Brain pericyte (primary cell): ENCODE results near the gene PCGF3.
"Not testable (repeated sequence)": the region's sequence is repeated elsewhere in the genome, so short reads cannot be mapped to it uniquely, and the experiment has no call there.

Experiments
- DNase-seq: peaks from one replicate; pipeline ENCODE4 v3.0.0-alpha.2; 2012; ENCODE audit warnings: low read depth, low spot score

The PCGF3 gene

DNA sequence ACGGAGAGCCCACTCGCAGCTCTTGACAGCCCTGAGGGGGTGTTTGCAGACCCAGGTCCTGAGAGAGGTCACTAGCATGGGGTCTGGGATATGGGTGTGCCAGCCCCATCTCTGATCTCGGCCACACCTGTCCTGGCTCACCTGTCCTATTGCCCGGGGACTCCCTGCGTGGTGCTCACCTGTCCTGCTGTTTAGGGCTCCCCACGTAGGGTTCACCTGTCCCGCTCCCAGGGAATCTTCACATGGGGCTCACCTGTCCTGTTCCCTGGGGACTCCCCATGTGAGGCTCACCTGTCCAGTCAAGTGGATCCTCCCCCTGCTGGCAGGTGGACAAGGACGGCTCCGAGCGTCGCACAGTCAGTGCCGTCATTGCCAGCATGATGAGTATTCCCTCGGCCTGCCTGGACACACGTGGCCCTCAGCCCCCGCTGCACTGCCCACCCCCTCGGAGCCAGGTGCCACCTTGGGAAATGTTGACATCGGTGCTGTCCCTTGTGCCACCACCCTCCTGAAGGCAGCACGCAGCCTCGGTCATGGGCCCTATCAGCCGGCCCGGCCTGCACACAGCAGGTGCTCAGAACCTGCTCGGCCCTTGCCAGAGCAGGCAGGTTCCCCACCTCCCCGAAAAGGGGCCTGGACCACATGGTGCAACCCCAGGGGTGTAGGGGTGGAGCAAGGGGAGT, 23.0 kb upstream of the PCGF3 start:
- no peak for DNase-seq

DNA sequence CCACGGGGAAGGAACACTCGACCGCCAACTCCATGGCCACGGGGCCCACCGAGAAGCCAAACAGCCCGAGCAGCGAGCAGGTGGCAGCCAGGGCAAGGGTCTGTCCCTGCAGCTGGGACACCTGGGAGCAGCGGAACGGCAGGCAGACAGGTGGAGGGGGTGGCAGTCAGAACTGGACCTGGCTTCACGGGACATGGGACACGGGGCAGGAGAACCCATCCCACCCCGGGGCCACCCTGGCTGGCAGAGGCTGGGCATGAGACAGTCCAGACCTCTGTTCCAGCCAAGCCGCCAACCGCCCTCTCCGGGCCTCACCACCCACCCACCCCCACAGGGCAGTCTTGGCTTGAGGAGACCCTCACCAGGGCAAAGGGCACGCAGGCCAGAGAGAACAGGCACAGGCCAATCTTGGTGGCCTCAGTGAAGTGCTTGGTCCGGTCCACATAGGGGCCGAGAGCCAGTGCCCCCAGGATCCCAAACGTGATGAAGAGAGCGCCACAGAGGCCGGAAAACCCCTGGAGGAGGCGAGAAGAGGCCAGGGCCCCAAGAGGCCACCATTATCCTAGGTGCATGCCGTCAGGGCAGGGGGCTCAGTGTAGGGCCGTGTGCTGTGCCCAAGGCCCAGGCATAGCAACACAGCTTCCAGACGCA, 22.3 kb upstream of the PCGF3 start:
- no peak for DNase-seq

DNA sequence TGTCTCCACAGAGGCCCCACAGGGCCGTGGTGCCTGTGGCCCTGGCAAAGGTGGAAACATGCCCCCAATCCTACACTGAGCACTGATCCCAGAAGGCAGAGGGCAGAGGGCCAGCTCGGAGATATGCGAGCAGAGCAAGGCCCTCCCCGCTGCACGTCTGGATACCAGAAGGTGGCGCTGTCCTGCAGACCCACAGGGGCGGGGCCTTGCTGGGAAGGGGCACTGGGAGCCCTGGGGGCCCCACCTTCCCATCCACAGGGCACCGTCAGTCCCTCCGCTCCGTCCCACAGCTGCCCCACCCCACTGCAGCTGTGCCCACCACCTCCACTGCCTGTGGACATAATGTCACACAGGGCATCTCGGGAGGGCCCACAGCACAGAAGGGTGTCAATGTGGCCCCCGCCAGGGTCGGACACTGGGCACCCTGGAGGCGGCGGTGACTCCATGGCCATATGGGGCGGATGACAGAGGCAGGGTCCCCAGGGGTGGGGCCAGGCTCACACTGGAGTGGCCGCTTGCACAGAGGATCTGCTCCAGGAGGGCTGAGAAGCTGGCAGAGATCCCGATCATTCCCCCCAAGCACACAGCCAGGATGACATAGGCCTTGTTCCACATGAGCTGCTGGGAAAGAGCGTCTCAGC, 21.5 kb upstream of the PCGF3 start:
- DNase-seq = no peak

DNA sequence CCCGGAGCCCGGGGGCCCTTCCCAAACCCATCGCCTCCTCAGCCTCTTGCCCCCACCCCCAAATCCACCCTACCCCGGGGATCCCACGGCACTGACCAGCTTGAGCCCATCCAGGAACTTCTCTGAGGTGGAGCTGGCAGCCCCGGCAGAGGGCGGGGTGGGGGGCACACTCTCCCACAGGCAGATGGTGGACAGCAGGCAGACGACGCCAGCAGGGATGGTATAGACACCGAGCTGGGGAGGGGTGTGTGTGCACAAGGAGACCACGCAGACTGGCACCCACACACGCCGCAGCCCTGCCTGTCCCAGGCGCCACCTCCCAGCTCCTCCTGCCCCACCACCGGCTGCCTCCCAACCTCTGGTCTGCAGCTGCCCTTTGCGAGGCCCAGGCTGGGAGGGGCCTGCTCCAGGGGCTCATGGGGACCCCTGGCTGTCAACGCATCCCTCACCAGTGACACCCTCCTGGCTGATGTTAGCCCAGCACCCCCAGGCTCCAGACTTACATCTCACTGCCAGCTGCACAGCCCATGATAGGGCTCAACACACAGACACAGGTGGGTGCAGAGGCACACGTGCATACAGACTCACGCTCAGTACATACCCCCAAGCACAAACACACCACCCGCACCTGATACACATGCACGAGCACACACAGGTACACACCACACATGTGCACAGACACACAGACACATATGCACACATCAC, 20.9 kb upstream of the PCGF3 start:
- no peak for DNase-seq

DNA sequence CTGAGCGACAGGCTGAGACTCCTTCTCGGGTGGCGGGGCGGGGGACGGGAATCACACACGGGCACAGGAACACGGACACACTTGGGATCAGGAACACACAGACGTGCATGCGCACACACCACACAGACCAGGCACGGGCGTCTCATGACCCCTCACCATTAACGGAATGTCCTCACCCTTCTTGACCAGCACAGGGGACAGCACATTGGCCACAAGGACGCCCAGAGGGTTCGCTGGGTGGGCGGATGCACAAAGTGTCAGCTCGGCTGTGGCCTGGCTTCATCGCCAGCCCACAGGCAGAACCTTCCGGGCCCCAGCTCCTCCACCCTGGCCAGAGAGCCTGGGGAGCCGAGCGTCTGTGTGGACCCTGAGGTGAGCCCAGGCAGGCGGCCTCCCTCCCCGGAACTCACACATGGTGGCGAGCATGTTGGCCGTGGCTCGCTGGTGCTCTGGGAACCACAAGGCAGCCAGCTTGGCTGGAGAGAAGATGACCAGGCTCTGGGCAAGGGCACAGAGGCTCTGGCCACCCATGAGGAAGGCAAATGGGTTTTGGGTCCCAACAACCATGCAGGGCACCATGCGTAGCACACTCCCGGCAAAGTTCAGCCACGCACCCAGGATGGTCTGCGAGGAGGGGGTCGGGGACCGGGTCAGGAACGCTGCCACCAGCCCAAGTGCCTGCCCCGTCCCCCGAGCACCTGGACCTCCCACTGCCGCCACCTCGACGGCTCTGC, 19.8 kb upstream of the PCGF3 start:
- no peak for DNase-seq

DNA sequence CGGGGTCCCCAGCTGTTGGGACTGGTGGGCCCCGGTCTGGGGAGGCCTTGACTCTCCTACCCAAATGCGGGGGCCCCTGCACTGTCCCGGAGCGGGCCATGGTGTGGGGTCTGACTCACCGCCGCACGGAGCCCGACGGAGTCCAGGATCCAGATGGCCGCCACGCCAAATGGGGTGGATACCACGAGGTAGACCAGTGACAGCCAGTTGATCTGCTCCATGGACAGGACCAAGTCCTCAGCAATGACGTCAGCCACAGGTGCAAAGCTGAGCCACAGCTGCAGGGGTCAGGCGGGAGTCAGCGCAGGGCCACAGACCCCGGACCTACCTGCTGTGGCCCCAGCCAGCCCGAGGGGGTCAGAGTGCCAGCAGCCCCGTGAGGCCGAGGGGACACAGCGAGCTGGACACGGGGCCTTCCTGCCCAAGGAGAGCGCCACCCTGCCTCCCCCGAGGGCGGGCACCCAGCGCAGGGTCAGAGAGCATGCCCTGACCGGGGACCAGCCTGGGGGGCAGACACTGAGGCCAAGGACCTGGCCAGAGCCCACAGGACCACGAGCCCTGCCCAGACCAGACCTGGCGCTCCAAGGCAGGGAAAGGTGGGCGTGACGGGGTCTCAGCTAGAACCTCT, 19.1 kb upstream of the PCGF3 start:
- no peak for DNase-seq

DNA sequence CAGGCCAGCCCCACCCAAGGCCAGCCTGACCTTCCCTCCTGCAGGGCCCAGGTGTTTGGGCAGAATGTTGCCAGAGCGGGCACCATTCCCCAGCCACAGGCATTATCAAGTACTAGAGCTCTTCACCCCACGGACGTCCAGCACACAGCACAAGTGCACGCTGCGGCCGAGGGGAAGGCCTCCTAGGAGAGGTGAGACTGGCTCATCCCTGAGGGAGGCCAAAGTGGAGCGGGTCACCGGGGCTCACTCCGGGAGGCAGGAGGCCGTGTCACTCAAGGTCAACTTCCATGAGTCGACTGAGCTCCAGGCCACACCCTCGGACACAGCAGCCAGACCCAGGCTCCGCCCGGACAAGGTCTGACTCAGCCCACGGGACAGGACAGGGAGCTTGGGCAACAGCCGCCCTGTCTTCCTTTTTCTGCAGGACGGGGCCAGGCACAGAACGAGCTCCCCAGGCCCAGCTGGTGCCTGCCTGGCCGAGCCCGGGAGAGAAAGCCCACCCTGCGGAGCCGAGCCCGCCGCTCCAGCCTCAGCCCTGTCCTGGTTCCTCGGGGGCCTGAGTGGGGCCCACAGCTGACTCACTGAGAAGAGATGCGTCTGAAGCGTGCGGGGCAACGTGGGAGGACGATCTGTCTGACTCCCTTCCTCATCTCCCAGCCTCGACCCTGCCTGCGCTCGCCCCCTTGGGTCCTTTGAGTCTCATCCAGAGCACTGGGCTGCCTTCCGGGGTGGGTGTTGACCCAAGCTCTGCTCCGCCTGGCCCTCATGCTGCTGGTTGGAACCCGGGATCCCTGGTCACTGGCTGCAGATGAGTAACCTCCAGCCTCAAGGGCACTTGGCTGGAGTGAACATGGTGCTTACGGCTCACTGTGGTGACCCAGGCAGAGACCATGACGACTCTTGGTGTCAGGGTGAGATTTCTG, 18.3 kb upstream of the PCGF3 start:
- no peak for DNase-seq

DNA sequence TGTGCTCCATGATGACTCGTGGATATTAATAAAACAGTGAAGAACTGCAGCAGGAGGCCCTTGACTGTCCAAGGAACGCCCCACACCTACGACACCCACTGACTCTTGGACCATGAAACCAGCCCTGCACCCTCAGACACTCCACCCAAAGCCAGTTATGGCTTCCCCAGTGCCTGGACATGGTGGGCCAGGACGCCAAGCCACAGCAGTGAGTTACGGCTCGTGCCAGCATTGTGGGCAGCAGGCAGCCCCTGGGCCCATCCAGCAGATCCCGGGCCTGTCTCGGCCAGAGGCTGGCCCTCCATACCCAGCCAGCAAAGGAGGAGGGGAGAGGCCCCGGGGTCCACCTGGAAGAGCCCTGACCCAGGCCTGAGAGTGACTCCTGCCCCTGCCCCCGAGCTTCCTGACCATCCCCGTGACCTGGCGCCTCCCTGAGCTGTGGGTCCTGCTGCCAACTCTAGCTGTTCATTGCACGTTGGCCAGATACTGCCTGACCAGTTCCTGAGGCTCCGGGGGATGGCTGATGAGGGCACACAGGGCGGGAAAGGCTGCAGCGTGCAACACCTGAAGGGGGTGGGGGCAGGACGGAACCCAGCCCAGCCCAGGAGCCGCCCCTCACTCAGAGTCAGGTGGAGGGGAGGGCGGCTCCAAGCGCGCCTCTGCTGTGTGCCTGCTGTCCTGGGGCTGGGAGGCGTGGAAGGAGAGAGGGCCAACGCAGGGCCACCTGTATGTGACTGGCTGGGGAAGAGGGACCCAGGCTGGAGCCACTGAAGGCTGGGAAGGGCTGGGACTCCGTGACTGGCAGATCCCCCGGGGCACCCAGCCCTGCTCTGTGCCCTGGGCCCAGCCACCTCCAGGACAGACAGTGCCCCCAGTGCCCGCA, 17.4 kb upstream of the PCGF3 start:
- DNase-seq = no peak

DNA sequence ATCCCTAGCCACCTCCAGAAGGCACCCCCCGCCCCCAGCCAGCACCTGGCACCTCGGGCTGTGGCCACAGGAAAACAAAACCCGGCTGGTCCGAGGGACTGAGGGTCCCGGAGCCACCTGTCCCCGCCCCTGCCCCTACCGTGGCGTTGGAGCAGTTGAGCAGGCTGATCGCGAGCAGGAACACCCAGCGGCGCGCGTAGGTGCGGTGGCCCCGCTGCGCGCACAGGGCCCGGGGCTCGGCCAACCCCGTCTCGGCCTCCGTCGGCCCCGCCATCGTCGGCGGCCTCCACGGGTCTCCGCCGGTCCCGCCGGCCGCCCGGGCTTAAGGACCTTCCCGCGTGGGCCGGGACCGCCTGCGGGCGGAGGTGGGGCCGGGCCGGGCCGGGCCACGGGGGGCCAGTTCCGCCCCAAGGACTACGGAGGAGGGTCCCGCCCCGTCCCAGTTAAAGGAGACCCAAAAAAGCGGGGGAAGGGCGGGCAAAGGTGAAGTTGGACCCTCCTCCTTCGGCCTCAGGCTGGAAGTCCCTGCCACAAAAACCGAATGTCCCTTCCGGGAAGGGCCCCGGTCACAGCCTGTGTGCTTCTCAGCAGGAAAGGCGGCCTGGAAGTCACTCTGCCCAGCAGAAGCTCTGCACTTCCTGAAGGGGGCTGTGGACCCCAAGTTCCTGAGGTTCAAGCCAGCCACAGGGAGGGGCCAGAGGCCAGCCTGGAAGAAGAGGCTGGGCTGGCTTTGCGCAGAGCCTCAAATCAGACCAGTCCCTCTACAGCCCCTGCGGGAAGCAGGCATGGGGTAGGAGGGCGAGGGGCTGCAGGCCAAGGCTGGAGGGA, 16.6 kb upstream of the PCGF3 start, which contains the start of gene SLC49A3:
SLC49A3 (minus strand) TSS at position 298 of the 828 bp plus-strand sequence; CDS start at position 274, 24 bp downstream.
- DNase-seq = no peak

DNA sequence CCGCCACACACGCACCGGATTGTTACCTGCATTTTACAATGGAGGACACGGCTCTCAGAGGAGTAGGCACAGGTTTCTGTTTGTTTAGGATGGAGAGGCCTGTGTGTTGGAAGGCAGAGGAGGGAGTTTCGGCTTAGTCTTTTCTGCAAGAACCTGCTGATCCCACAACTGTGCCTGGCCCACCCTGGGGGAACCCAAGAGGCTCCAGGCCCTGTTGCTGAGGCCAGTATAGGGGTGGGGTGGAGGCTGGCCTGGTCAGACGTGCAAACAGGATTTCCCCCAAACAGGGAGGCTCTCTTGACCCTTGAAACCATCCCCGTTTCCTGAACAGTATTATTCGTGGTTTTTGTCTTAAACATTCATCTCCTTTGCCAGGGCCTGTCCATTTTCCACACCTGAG, 15.9 kb upstream of the PCGF3 start:
- no peak for DNase-seq

DNA sequence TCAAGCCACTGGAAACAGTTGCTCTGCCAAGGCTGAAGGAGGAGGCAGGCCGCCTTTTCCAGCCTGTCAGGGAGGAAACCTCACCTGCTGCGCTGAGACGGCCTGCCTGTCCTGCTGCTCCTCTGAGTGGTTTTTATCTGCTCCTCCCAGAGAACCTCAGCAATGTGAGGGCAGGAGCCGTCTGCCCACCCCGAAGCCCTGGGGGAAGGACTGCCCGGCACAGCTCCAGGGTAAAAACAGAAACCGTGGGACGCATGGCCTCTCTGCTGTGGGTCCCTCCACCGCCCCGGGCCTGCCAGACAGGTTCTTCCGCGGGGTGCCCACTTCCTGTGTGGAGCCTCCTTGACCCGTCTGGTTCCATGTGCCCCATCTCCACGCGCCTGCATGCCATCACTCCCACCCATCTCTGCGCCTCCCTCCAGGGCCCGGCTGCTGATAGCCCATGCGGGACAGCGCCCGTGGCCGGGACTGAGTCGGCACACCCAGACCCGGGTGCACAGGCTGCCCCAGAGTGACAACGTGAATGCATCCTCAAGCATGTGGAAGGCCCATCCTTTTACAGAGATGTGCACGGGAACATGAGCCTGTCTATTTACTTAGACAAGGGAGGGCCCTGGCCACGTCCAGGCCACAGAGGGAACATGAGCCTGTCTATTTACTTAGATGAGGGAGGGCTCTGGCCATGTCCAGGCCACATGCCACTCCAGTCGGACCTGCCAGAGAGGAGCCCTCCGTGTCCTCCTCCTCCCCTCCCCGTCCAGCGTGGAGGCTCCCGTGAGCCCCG, 12.7 kb upstream of the PCGF3 start:
- DNase-seq = no peak

DNA sequence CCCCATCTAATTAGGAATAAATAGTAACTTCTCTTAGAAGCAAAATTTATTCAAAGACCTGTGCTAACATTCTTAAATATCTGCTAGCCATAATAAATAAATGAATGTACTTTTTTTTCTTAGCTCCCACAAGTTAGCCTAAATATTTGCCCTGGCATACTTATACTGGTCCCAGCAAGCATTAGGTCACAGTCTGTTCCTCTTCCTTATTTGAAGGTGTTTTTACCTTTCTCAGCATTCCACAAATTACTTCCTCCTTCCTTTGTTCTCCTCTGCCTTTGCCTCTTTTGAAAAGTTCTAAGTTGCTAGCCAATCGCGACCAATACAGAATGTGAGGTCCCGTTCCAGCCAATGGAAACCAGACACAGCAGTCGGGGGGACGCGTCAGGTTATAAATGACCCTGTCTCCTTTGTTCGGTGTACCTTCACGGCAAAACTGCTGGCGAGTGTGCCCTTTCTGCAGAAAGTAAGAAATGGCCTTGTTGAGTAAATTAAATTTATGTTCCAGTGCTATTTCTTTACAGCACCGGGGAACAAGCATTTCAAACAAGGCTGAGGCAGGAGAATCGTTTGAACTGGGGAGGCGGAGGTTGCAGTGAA, 11.2 kb upstream of the PCGF3 start:
- not testable (repeated sequence) for DNase-seq

DNA sequence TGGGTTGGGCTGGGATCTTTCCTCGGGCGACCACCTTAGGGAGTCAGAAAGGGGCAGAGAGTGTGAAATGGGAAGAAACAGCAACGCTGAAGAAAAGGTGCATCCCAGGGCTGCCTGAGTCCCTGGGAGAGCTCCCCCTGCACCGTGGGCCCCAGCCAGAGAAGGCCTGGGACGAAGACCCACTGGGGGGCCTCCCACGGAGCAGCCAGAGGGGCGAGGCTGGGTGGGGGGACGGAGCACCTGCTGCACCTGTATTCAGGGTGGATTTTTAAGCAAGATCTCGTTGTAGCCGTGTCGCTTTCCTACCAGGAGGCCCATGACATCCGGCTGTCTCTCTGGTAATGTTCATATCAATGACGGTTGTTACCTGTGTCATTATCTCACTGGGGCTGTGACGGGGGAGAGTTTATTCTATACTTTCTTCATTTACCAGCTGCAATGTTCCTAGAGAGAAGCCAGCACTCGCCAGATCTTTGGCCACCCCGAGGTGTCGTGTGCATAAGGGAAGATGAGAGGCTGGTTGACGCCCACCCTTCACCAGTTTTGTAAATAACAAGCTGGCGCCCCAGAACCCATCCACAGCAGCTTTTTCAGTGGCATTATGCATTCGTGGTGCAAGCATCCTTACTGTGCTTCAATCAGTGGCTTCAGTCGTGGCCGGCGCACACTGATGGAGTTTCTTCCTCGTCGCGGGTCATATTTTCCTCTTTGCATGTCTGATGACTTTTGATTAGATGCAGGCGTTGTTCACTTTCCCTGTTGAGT, 5.6 kb upstream of the PCGF3 start:
- DNase-seq = no peak

DNA sequence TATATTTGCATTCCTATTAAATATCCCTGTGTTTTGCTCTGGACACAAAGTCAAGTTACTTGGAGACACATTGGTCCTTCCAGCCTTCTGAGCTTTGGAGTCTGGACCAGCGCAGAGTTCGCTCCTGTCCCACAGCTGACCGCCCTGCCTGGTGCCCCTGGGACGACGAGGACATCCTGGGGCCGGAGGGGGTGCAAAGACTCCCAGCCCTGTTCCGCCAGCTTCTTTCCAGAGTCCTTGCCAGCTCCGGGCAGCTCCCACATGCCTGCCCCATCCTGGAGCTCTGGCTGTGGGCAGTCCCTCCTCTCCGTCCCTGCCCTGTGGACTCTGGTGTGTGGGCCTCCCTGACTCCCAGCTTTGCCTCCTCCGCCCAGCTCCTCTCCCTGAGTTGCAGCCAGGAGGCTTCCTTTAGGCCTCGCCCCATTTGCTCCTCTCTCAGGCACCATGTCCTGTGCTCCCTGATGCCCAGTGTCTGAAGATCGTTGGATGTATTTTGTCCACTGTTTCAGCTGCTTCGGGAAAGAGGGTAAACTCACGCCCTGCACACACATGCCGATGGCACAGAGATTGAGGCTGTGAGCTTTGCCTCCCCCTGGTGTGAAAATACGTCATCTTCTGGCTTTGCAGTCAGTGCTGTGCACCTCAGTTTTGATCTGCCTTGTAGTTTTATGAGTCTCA, 4.9 kb upstream of the PCGF3 start:
- DNase-seq = no peak

DNA sequence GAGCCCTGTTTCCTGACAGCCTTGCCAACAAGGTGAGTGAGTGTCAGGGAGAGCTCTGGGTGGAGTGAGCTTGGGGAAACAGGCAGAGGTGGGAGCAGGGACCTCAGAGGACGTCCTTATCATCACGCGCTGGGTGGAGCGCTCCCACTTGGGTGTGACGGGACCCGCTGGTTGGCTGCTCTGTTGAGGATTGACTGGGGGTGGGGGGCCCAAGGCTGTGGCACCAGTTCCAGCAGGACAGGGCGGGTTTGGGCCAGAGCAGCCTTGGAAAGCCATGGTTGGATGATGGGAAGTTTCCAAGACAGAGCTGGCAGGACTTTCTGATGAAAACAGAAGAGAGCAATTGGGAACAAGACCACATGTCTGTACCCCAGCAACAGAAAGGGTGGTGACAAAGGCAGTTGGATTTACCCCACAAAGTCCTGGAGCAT, 3.0 kb upstream of the PCGF3 start:
- no peak for DNase-seq
